GM10266 (cell line): Measurements from ENCODE around the gene REV3L.
"Not testable (repeated sequence)": the region's sequence is repeated elsewhere in the genome, so short reads cannot be mapped to it uniquely, and the experiment has no call there.

Source experiments
- DNase-seq: peaks from one replicate; pipeline ENCODE4 v3.0.0; 2012; ENCODE audit errors: extremely low spot score
- CTCF ChIP-seq: IDR thresholded peaks from 2 replicates; pipeline ENCODE4 v1.5.1; 2012; ENCODE audit warnings: mild to moderate bottlenecking, low read depth; ENCODE audit not compliant: control insufficient read depth, insufficient read depth; ENCODE audit errors: missing control alignments

REV3L gene

GRCh38 chr6:111258010-111258409 lies 225.0 kb downstream of the REV3L start:
- no peak for DNase-seq
- TF ChIP-seq CTCF = no peak

- no peak for TF ChIP-seq CTCF
These were observed 226.4 kb downstream of the REV3L start for GRCh38 chr6:111256646-111257045.

GRCh38 chr6:111255838-111256237 lies 227.2 kb downstream of the REV3L start:
- DNase-seq = not testable (repeated sequence)

More at GRCh38 chr6:111256646-111257045, 226.4 kb downstream of the REV3L start:
- DNase-seq = no peak

GRCh38 chr6:111254779-111255166 lies 228.2 kb downstream of the REV3L start:
- no peak for TF ChIP-seq CTCF
- DNase-seq = no peak

GRCh38 chr6:111254004-111254778 lies 228.8 kb downstream of the REV3L start:
- DNase-seq = no peak
- TF ChIP-seq CTCF = no peak

- DNase-seq = no peak
- no peak for TF ChIP-seq CTCF
These were observed 230.3 kb downstream of the REV3L start for GRCh38 chr6:111252726-111253125.

- no peak for TF ChIP-seq CTCF
- no peak for DNase-seq
These were observed 232.1 kb downstream of the REV3L start for GRCh38 chr6:111250791-111251354.
